Small intestine (tissue), 16 donors: ENCODE results near the gene SPOUT1. TPM values are rescaled to one million over a fixed set of nuclear protein-coding genes. Genes with fewer than 3 reads are reported as not detected.
"Not testable (repeated sequence)": the region's sequence is repeated elsewhere in the genome, so short reads cannot be mapped to it uniquely, and the experiment has no call there.

Experiments used
- DNase-seq, 2 donors: peaks; one replicate each; pipeline versions ENCODE4 v3.0.0 to v3.0.0-alpha.2; 2013
- FAIRE-seq: peaks from 2 replicates; lab custom pipeline; 2012; peaks lifted over from hg19 to GRCh38; lab: Jason Lieb, UNC
- H3K27ac ChIP-seq, 3 donors: one replicate each; pipeline ENCODE4 v1.5.1; 2013; ENCODE audit warnings: low read length in 2 of 3, mild to moderate bottlenecking in 2 of 3, control low read depth in 1 of 3, inconsistent platforms in 1 of 3, low read depth in 1 of 3, moderate library complexity in 1 of 3
- H3K27me3 ChIP-seq, 3 donors: one replicate each; pipeline ENCODE4 v1.6.1; 2013; ENCODE audit warnings: low read length in 3 of 3, inconsistent platforms in 1 of 3; ENCODE audit not compliant: control insufficient read depth in 3 of 3, insufficient read depth in 3 of 3
- H3K36me3 ChIP-seq, 3 donors: one replicate each; pipeline ENCODE4 v1.6.1; 2013; ENCODE audit warnings: low read length in 3 of 3, inconsistent platforms in 1 of 3, low read depth in 1 of 3, mild to moderate bottlenecking in 1 of 3, moderate library complexity in 1 of 3; ENCODE audit not compliant: control insufficient read depth in 3 of 3, insufficient read depth in 2 of 3
- H3K4me1 ChIP-seq, 3 donors: one replicate each; pipeline ENCODE4 v1.6.1; 2013; ENCODE audit warnings: low read length in 2 of 3, inconsistent platforms in 1 of 3, low read depth in 1 of 3, mild to moderate bottlenecking in 1 of 3, moderate library complexity in 1 of 3; ENCODE audit not compliant: control insufficient read depth in 3 of 3, insufficient read depth in 2 of 3
- H3K4me3 ChIP-seq, 3 donors: one replicate each; pipeline ENCODE4 v1.5.1; 2013; ENCODE audit warnings: low read length in 3 of 3, control low read depth in 1 of 3, inconsistent platforms in 1 of 3, low read depth in 1 of 3, mild to moderate bottlenecking in 1 of 3, moderate library complexity in 1 of 3
- H3K9me3 ChIP-seq, 2 donors: one replicate each; pipeline ENCODE4 v1.6.1; 2013; ENCODE audit warnings: low read depth in 1 of 2, low read length in 1 of 2; ENCODE audit not compliant: control insufficient read depth in 2 of 2, insufficient read depth in 1 of 2
- WGBS, 3 donors: extraction: QIAGEN DNeasy Blood & Tissue Kit; methylation state at CpG; one replicate each; pipeline ENCODE4 v1.1.7; 2013; 5-methylcytosine and 5-hydroxymethylcytosine counted together
- long read RNA-seq, 10 donors: transcript quantifications; one replicate each; lab custom pipeline, GENCODE V29; 2026
- polyA plus RNA-seq, 4 donors: library from polyadenylated mRNA; stranded (reverse) in 3 of 4; unstranded in 1 of 4; fragments of 200-250 nt in 3 of 4; fragments of 120-200 nt in 1 of 4; gene quantifications; one replicate each; pipeline versions ENCODE4 v1.2.1 to v1.2.3, GENCODE V29; 2013
- donor health status: healthy with polysubstance abuse.
- donor health status: control.
- donor health status: control.
- donor health status: Bipolar disorder and iron deficiency.
- donor health status: healthy.

SPOUT1 gene, protein sequence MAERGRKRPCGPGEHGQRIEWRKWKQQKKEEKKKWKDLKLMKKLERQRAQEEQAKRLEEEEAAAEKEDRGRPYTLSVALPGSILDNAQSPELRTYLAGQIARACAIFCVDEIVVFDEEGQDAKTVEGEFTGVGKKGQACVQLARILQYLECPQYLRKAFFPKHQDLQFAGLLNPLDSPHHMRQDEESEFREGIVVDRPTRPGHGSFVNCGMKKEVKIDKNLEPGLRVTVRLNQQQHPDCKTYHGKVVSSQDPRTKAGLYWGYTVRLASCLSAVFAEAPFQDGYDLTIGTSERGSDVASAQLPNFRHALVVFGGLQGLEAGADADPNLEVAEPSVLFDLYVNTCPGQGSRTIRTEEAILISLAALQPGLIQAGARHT
- 10 to 100 TPM; 21.0 to 36.7 (median 24.0) TPM for polyA plus RNA-seq
- long read RNA-seq, donor 1, full-length matches to known transcripts, result 4 of 4 reads
- long read RNA-seq, donor 1, partial matches to known transcripts, result 0 of 4 reads
- long read RNA-seq, donor 1, other reads (novel, unspliced or antisense), result 0 of 4 reads
- long read RNA-seq, donor 2, partial matches to known transcripts, result 0 of 1 reads
- long read RNA-seq, donor 2, other reads (novel, unspliced or antisense), result 0 of 1 reads
- long read RNA-seq, donor 3, full-length matches to known transcripts, result 5 of 5 reads
- long read RNA-seq, donor 3, partial matches to known transcripts, result 0 of 5 reads
- long read RNA-seq, donor 3, other reads (novel, unspliced or antisense), result 0 of 5 reads
- long read RNA-seq, donor 4, result 0 reads
- long read RNA-seq, donor 5, result 0 reads
- long read RNA-seq, donor 6, result 0 reads
- long read RNA-seq, donor 7, result 0 reads
- long read RNA-seq, donor 8, full-length matches to known transcripts, result 1 of 1 reads
- long read RNA-seq, donor 8, partial matches to known transcripts, result 0 of 1 reads
- long read RNA-seq, donor 8, other reads (novel, unspliced or antisense), result 0 of 1 reads
- long read RNA-seq, donor 9, full-length matches to known transcripts, result 1 of 1 reads
- long read RNA-seq, donor 9, partial matches to known transcripts, result 0 of 1 reads
- long read RNA-seq, donor 9, other reads (novel, unspliced or antisense), result 0 of 1 reads
- long read RNA-seq, donor 10, full-length matches to known transcripts, result 2 of 2 reads
- long read RNA-seq, donor 10, partial matches to known transcripts, result 0 of 2 reads
- long read RNA-seq, donor 10, other reads (novel, unspliced or antisense), result 0 of 2 reads

GRCh38 chr9:128829477-128830251, at the start of gene SPOUT1:
Gene SPOUT1 (minus strand): TSS chr9:128829794. CDS start chr9:128829780, 14 bp downstream.
- Histone ChIP-seq H3K9me3 (no peaks in the 10 kb centered on the region), H3K4me1 (peaks cover 0 to 14% (median 0%) of the 10 kb centered on the region in 3 donors), H3K27ac (peak within 1 kb of the TSS in 1 of 3 donors; percentile 81), H3K4me3 (peak within 1 kb of the TSS; percentile 71 to 96 (median 82)), H3K36me3 (peaks cover 0 to 57% (median 3%) of the 10 kb centered on the region in 3 donors), H3K27me3 (no peaks in the 10 kb centered on the region)
- FAIRE-seq (no peak), DNase-seq (peak; percentile 94 to 97)
- 0 to 1% (median 0%) methylated on average over 32 to 56 of the region's 56 CpGs for WGBS, 3 donors

DNA sequence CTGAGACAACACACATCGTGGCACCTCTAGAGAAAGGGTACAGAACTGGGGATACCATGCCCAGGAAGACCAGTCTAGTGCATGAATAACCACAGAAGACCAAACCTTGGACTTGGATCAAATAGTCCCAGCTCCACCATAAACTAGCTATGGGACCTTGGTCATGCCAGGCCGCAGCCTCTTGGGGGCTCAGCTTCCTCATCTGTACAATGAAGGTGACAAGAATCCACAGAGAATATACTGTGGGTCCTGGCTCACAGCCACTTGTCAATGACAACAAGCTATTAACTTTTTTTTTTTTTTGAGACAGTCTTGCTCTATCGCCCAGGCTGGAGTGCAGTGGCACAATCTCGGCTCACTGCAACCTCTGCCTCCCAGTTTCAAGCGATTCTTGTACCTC, 48.3 kb upstream of the SPOUT1 start:
- Histone ChIP-seq H3K27ac (no peak overlapping the region), H3K4me1 (peaks cover 0 to 13% (median 0%) of the 10 kb centered on the region in 3 donors), H3K4me3 (no peak overlapping the region), H3K27me3 (no peaks in the 10 kb centered on the region), H3K9me3 (no peaks in the 10 kb centered on the region), H3K36me3 (no peaks in the 10 kb centered on the region)
- peak in 1 of 2 donors; percentile 26 for DNase-seq
- FAIRE-seq, result no peak
- WGBS, 3 donors, result 80 to 86% (median 81%) methylated on average over 5 of the region's 5 CpGs

- H3K36me3 ChIP-seq, H3K9me3 ChIP-seq, H3K4me1 ChIP-seq, FAIRE-seq, H3K4me3 ChIP-seq, H3K27ac ChIP-seq, DNase-seq, H3K27me3 ChIP-seq: not testable (repeated sequence)
- 89 to 95% (median 91%) methylated on average over 7 of the region's 7 CpGs for WGBS, 3 donors
These were observed 41.3 kb upstream of the SPOUT1 start for GRCh38 chr9:128870941-128871265.

DNA sequence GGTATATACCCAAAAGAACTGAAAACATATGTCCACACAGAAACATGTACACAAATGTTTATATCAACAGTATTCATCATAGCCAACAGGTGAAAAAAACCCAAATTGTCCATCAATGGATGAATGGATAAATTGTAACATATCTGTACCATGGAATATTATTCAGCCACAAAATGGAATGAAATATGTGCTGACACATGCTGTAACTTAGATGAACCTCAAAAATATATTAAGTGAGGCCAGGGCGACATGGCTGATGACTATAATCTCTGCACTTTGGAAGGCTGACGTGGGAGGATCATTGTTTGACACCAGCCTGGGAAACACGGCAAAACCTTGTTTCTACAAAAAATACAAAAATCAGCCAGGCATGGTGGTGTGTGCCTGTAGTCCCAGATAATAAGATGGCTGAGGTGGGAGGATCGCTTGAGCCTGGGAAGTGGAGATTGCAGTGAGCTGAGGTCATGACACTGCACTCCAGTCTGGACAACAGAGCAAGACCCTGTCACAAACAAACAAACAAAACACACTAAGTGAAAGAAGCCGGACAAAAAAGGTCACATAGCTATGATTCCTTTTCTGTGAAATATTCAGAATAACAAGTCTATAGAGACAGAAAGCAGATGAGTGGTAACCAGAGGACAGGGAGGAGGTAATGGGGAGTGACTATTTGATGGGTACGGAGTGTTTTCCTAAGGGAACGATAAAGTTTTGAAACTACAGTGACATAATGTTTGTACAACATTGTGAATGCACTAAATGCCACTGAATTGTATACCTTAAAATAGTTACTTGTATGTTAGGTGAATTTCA, 40.7 kb upstream of the SPOUT1 start:
- 92 to 96% (median 94%) methylated on average over 7 of the region's 7 CpGs for WGBS, 3 donors
- DNase-seq, result no peak
- no peak for FAIRE-seq
- no peaks in the 10 kb centered on the region for H3K9me3 ChIP-seq
- H3K27ac ChIP-seq, result no peak overlapping the region
- H3K4me3 ChIP-seq, result no peak overlapping the region
- no peaks in the 10 kb centered on the region for H3K4me1 ChIP-seq
- no peaks in the 10 kb centered on the region for H3K27me3 ChIP-seq
- peaks cover 0 to 4% (median 0%) of the 10 kb centered on the region in 3 donors for H3K36me3 ChIP-seq

DNA sequence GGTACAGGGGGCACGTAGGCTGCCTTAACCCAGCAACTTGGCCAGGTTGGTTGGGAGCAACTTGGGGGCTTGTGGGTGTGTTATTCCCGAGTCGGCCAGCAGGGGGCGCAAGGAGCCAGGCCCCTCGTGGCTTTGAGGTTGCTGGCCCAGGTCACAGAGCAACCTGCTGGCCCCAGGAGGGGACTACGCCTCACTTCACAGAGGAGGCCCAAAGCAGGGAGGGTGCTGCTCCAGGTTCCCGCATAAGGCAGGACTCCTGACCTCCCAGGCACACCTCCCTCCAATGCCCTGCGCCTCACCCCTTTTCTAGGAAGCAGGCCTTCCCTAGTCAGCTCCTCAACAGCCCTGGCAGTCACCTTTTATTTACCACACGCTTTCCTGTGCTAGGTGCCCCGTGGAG, 34.1 kb upstream of the SPOUT1 start:
- H3K27ac ChIP-seq, result peak overlapping the region in 1 of 3 donors; percentile 23

GRCh38 chr9:128862401-128862851, 32.8 kb upstream of the SPOUT1 start:
- no peak for DNase-seq
- FAIRE-seq, result no peak
- WGBS, 3 donors, result 64 to 83% (median 65%) methylated on average over 6 of the region's 6 CpGs

More for the DNA sequence above, 34.1 kb upstream of the SPOUT1 start:
- Histone ChIP-seq H3K9me3 (no peaks in the 10 kb centered on the region), H3K36me3 (no peaks in the 10 kb centered on the region), H3K27me3 (no peaks in the 10 kb centered on the region), H3K4me3 (no peak overlapping the region), H3K4me1 (peaks cover 0 to 16% (median 0%) of the 10 kb centered on the region in 3 donors)
- 19 to 31% (median 23%) methylated on average over 7 to 10 of the region's 10 CpGs for WGBS, 3 donors
- DNase-seq, result peak; percentile 65 to 88
- no peak for FAIRE-seq

DNA sequence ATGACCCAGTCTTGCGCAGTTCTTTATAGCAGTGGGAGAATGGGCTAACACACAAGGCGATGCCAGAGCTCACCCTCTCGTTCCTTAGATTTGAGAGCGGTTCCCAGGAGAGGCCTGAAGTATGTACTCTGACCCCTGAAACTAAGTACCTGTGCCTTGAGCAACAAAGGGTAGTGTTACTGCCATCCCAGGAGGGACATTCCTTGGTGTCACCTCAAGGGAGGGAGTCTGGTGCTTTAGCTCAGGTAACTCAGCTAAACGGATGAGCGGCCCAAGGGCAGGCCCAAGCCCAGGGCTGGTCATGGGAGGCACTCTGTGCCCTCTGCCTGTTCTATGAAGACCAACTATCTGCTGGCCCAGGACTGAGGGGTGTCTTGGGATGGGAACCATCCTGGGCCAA, 31.9 kb upstream of the SPOUT1 start:
- DNase-seq (peak in 1 of 2 donors; percentile 41), FAIRE-seq (no peak)
- Histone ChIP-seq H3K9me3 (no peaks in the 10 kb centered on the region), H3K27ac (no peak overlapping the region), H3K4me3 (no peak overlapping the region), H3K27me3 (no peaks in the 10 kb centered on the region), H3K4me1 (peaks cover 0 to 24% (median 0%) of the 10 kb centered on the region in 3 donors), H3K36me3 (no peaks in the 10 kb centered on the region)
- WGBS, 3 donors, result 75 to 92% (median 78%) methylated on average over 5 to 6 of the region's 6 CpGs

More at GRCh38 chr9:128862401-128862851, 32.8 kb upstream of the SPOUT1 start:
- no peak overlapping the region for H3K27ac ChIP-seq
- no peaks in the 10 kb centered on the region for H3K27me3 ChIP-seq
- no peak overlapping the region for H3K4me3 ChIP-seq
- H3K36me3 ChIP-seq, result no peaks in the 10 kb centered on the region
- H3K9me3 ChIP-seq, result no peaks in the 10 kb centered on the region
- H3K4me1 ChIP-seq, result peaks cover 0 to 16% (median 0%) of the 10 kb centered on the region in 3 donors
